ENCODE results near the gene REELD1. TPM values are rescaled to one million over a fixed set of nuclear protein-coding genes. Genes with fewer than 3 reads are reported as not detected.

Gene REELD1
- total and polyA plus RNA-seq, 9 of the 15 experiments (the other 6 are each of a cell fraction or from before 2014, with no cell fraction given): not detected

DNA sequence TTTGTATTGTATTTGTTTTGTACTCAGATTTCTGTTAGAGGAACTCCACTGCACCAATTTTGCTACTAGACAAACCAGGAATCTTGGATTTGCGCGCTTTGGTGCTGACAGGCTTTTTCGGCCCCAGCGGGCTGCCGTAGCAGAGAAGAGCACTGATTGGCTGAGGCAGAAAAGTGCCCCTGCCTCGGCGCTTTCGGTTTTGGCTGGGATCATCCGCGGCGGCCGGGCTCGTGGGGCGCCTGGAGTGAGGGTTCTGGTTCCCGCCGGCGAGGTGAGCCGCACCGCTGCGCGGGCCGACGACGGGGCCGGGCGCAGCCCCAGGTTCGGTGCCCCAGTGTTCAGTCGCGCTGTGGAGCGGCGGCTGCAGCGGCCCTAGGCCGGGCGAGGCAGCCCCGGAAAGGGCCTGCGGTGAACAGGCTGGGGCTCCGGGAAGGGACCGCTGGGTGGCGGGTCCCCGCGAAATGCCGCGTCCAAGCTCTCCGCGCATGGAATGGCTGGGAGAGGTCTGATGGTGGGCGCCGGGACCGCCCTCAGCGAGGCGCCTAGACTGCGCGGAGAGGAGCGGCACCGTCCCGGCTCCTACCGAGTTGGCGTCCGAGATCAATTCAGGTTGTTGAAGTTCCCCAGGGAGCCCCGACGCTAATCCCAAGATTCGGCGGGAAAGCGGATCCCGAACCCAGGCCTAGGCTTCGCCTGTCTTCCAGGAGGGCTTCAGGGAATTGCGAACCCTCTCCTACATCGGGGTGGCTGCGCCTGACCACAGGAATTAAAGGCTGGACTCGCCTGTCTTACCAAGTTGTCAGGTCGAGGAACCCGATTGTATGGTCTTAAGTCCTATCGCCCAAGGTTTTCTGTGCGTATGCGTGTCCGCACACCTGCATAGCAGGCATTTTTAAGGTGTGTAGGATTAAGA lies 38.5 kb upstream of the REELD1 start, which contains the start of gene LSM6 (continued):
- TF ChIP-seq, protein P1, sequence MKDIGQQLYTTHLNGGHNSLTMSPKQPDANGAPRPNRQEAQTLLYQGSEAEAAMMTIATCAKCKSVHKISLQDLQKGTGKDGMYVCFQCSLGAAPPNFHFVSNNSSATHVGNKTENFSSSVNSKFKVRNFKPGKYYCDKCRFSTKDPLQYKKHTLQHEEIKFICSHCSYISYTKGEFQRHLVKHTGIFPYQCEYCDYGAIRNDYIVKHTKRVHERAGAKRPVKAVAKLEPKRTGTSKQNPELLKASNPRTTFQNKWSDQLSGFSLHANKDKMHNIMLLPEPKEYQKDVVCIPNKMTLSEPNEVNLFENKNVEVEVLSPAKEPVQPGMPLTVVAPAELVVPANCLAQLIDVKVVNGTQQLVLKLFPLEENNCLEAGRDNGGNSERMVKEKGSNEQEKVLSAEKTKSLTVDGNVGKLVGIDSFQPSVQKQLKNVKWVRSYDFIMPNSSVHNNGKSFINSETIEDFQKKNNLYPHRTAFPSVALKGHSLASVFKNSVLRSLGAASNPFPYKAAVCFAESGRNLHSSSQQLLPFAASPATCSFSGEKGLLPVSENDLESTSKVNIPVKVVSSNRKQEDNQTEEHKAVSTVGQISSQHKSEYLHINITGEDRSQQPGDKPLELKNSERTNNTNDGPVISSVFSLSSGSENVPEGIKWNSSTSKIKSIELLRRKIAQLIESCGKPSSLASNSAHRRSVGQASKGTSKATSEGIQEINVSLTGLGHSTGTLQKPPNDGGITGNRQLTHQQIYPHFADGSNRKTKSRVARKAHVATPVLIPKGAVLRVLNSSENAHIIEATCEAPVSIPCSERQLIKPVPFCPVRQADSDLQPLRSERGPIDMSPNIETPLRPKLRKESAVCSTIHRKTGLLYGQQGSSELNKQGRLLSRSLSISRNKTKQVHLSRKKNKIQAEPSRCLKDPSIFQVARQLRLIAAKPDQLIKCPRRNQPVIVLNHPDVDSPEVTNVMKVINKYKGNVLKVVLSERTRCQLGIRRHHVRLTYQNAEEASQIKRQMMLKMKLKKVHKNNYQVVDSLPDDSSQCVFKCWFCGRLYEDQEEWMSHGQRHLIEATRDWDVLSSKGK (CRISPR knock-in tag; IDR thresholded peaks at IDR 0.05): no peak
- TF ChIP-seq ZNF668 (CRISPR knock-in tag; IDR thresholded peaks at IDR 0.05): no peak
- peak; percentile 73 for TF ChIP-seq SUPT5H (IDR thresholded peaks at IDR 0.05)
- no peak for TF ChIP-seq TSC22D4 (tag; IDR thresholded peaks at IDR 0.05)
- TF ChIP-seq ZNF57 (CRISPR knock-in tag; IDR thresholded peaks at IDR 0.05): no peak
- no peak for TF ChIP-seq MEF2A (IDR thresholded peaks at IDR 0.05; ENCODE audit: control insufficient read depth, low read depth, low read length)
- no peak for TF ChIP-seq ZNF584 (CRISPR knock-in tag; IDR thresholded peaks at IDR 0.05; ENCODE audit: low read depth)
- no peak for TF ChIP-seq FIP1L1 (IDR thresholded peaks at IDR 0.05; ENCODE audit: low read depth, low read length, poor library complexity, severe bottlenecking)
- TF ChIP-seq, protein P2, sequence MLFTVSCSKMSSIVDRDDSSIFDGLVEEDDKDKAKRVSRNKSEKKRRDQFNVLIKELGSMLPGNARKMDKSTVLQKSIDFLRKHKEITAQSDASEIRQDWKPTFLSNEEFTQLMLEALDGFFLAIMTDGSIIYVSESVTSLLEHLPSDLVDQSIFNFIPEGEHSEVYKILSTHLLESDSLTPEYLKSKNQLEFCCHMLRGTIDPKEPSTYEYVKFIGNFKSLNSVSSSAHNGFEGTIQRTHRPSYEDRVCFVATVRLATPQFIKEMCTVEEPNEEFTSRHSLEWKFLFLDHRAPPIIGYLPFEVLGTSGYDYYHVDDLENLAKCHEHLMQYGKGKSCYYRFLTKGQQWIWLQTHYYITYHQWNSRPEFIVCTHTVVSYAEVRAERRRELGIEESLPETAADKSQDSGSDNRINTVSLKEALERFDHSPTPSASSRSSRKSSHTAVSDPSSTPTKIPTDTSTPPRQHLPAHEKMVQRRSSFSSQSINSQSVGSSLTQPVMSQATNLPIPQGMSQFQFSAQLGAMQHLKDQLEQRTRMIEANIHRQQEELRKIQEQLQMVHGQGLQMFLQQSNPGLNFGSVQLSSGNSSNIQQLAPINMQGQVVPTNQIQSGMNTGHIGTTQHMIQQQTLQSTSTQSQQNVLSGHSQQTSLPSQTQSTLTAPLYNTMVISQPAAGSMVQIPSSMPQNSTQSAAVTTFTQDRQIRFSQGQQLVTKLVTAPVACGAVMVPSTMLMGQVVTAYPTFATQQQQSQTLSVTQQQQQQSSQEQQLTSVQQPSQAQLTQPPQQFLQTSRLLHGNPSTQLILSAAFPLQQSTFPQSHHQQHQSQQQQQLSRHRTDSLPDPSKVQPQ (CRISPR knock-in tag; IDR thresholded peaks at IDR 0.05; ENCODE audit: borderline replicate concordance): no peak
- no peak for TF ChIP-seq CBX2 (IDR thresholded peaks at IDR 0.05; ENCODE audit: insufficient read depth, low read length, poor library complexity, severe bottlenecking)
- TF ChIP-seq TFAP4 (CRISPR knock-in tag; IDR thresholded peaks at IDR 0.05; ENCODE audit: borderline replicate concordance): peak; percentile 46; the same call in 1 of the 2 replicates
- no peak for TF ChIP-seq ZNF408 (CRISPR knock-in tag; IDR thresholded peaks at IDR 0.05; ENCODE audit: low read depth)
- no peak for TF ChIP-seq SMARCA5 (IDR thresholded peaks at IDR 0.05)
- TF ChIP-seq KDM1A (IDR thresholded peaks at IDR 0.05): no peak
- no peak for TF ChIP-seq CREB3 (tag; conservative IDR thresholded peaks at IDR 0.05; ENCODE audit: low read depth)
- TF ChIP-seq ETV6 (IDR thresholded peaks at IDR 0.05; ENCODE audit: borderline replicate concordance in 1 of 2, low read depth in 2 of 2, low read length in 1 of 2): no peak
- no peak for TF ChIP-seq ETV6 (CRISPR knock-in tag; IDR thresholded peaks at IDR 0.05; ENCODE audit: borderline replicate concordance)
- peak; percentile 100 for TF ChIP-seq RBBP5 (IDR thresholded peaks at IDR 0.05; ENCODE audit: borderline replicate concordance, insufficient read depth, low read length, poor library complexity, severe bottlenecking)
- TF ChIP-seq RFX5 (IDR thresholded peaks at IDR 0.05; ENCODE audit: low read depth, low read length): no peak

Measured in K562 (cell line).